Neural crest cell (in vitro differentiated cells): ENCODE data around the gene RERE. TPM values are rescaled to one million over a fixed set of nuclear protein-coding genes. Genes with fewer than 3 reads are reported as not detected.

ENCODE experiments used
- DNase-seq: peaks from one replicate; pipeline ENCODE4 v3.0.0; 2021; ENCODE audit warnings: low read depth, mixed read lengths, low spot score
- H3K27ac Mint-ChIP-seq: one replicate; pipeline ENCODE4 v1.8.0; 2021; ENCODE audit warnings: mild to moderate bottlenecking, mixed read lengths; ENCODE audit not compliant: unreplicated experiment
- H3K27me3 Mint-ChIP-seq: 2 replicates; pipeline ENCODE4 v1.8.0; 2021; ENCODE audit warnings: low read depth, mild to moderate bottlenecking, mixed read lengths
- H3K36me3 Mint-ChIP-seq: 2 replicates; pipeline ENCODE4 v1.8.0; 2021; ENCODE audit warnings: low read depth, mild to moderate bottlenecking, mixed read lengths
- H3K4me1 Mint-ChIP-seq: 2 replicates; pipeline ENCODE4 v1.8.0; 2021; ENCODE audit warnings: mixed read lengths
- H3K4me3 Mint-ChIP-seq: one replicate; pipeline ENCODE4 v1.8.0; 2021; ENCODE audit warnings: mild to moderate bottlenecking, mixed read lengths
- H3K9me3 Mint-ChIP-seq: 2 replicates; pipeline ENCODE4 v1.8.0; 2021; ENCODE audit warnings: mixed read lengths
- total RNA-seq: library from RNA; stranded (reverse); gene quantifications from 2 replicates; pipeline ENCODE4 v1.2.1, GENCODE V29; 2021
- TF ChIP-seq, protein P1 (sequence below): fragments of 200-600 bp; sonication (generic); conservative IDR thresholded peaks from 2 replicates; pipeline ENCODE4 v1.5.0; 2021; ENCODE audit warnings: antibody characterized with exemption, mild to moderate bottlenecking

Gene RERE
- total RNA-seq, 1 donor from 2014 or later, result 122 TPM

DNA sequence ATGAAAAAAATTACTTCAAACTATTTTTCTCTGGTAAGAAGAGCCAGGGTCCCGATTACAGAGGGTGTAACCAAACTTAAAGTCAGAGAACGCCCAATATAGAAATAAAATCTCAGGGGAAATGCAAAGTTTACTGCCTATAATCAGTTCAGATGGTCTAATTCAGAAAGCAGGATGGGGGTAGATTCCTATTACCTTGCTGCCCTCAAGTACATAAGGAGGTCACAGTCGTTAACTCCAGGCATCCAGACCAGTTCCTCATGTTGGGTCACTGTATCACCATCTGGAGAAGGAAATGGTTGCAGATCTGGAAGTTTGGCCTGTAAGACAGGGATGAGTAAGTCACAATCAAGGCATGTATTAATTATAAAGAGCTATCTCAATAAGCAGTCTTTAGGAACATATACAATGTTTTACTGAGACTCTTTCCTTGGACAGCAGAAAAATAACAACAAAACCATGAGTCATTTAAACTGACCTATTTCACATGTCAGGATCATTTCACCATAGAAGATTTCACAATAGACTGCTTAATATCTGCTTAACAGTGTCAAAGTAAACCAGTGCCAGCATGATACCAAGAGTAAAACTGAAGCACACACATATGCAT lies 320.1 kb downstream of the RERE start:
- TF ChIP-seq, protein P1, sequence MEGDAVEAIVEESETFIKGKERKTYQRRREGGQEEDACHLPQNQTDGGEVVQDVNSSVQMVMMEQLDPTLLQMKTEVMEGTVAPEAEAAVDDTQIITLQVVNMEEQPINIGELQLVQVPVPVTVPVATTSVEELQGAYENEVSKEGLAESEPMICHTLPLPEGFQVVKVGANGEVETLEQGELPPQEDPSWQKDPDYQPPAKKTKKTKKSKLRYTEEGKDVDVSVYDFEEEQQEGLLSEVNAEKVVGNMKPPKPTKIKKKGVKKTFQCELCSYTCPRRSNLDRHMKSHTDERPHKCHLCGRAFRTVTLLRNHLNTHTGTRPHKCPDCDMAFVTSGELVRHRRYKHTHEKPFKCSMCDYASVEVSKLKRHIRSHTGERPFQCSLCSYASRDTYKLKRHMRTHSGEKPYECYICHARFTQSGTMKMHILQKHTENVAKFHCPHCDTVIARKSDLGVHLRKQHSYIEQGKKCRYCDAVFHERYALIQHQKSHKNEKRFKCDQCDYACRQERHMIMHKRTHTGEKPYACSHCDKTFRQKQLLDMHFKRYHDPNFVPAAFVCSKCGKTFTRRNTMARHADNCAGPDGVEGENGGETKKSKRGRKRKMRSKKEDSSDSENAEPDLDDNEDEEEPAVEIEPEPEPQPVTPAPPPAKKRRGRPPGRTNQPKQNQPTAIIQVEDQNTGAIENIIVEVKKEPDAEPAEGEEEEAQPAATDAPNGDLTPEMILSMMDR, result no peak
- H3K36me3 Mint-ChIP-seq, result peaks cover 27% of the 10 kb centered on the region
- H3K27me3 Mint-ChIP-seq, result no peaks in the 10 kb centered on the region
- no peaks in the 10 kb centered on the region for H3K9me3 Mint-ChIP-seq
- peaks cover 4% of the 10 kb centered on the region for H3K4me1 Mint-ChIP-seq
- DNase-seq, result no peak
- no peak overlapping the region for H3K4me3 Mint-ChIP-seq
- no peak overlapping the region for H3K27ac Mint-ChIP-seq

DNA sequence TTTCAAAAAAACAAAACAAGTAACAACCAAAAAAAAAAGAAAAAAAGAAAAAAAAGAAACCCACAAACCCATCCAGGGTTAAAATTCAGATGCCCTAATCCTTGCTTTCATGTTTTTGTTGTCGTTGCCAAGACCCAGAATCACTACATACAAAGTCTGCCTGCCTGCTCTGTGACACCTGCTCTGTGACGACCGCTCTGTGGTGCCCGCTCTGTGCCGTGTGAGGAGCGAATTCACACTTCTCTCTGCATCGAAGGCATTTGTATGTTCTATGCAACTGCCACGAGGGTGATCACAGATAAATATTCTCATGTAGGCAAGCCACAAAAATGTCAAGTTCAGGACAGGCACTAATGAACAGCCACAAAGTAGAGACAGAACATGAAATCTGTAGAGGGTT lies 321.0 kb downstream of the RERE start:
- Mint-ChIP-seq H3K36me3 (peaks cover 29% of the 10 kb centered on the region), H3K4me1 (peaks cover 4% of the 10 kb centered on the region), H3K27me3 (no peaks in the 10 kb centered on the region), H3K9me3 (no peaks in the 10 kb centered on the region), H3K27ac (no peak overlapping the region), H3K4me3 (no peak overlapping the region)
- TF ChIP-seq, protein P1, result no peak
- no peak for DNase-seq

DNA sequence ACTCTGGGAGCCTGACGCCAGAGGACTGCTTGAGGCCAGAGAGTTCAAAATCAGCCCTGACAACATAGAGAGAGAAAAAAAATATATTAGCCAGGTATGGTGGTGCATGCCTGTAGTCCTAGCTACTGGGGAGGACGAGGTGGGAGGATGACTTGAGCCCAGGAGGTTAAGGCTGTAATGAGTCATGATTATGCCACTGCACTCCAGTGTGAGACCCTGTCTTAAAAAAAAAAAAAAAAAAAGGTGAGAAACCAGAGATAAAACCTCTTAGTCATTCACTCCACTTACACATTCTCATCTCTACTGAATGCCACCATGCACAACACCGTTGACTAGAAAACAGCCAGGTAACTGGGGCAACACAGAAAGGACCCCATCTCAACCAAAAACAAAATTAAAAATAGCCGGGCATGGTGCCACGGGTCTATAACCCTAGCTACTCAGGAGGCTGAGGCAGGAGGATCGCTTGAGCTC lies 321.5 kb downstream of the RERE start:
- TF ChIP-seq, protein P1, result no peak
- no peaks in the 10 kb centered on the region for H3K27me3 Mint-ChIP-seq
- no peak for DNase-seq
- no peaks in the 10 kb centered on the region for H3K9me3 Mint-ChIP-seq
- H3K27ac Mint-ChIP-seq, result no peak overlapping the region
- H3K4me3 Mint-ChIP-seq, result no peak overlapping the region
- peaks cover 29% of the 10 kb centered on the region for H3K36me3 Mint-ChIP-seq
- H3K4me1 Mint-ChIP-seq, result peaks cover 4% of the 10 kb centered on the region

DNA sequence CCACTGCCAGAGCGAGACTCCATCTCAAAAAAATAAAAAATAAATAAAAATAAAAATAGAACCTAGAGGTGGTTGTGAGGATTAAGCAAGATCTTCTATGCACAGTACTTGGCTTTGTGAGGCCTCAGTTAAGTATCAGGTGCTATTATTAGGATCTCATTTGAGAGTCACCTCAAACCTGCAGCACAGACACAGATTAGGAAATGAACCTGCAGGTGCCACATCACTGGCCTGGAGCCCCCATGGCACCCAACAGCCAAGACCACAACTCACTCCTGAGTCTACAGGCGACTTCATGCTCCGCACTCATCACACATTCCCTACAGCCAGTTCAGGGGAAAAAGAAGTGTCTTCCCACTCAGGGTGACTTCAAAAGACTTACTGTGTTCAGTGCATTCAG lies 322.8 kb downstream of the RERE start:
- Mint-ChIP-seq H3K4me1 (peaks cover 4% of the 10 kb centered on the region), H3K36me3 (peaks cover 23% of the 10 kb centered on the region), H3K9me3 (no peaks in the 10 kb centered on the region), H3K4me3 (no peak overlapping the region), H3K27ac (peak overlapping the region; percentile 12), H3K27me3 (no peaks in the 10 kb centered on the region)
- DNase-seq, result no peak
- TF ChIP-seq, protein P1, result no peak

DNA sequence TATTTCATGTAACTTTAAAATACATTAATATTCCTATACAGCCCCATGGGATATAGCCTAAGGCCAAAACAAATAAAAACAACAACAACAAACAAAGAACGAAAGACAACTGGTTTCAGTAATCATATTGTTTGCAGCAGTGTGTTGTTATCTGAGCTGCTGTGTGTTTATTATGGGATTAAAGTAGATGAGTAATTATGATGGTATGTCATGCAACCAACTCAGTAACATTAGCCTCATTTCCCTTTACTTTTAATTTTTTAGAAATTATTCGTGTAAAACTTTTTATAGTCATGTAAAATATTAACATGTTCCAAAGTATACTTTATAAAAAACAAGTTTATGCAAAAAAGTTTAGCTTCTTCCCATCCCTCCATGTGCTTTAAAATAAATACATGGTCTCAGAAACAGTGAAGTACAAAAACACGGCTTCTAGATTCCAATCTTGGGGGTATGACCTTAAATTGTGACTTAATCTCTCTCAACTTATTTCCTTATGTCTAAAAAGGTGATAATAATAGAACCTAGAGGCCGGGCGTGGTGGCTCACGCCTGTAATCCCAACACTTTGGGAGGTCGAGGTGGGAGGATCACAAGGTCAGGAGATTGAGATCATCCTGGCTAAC lies 323.4 kb downstream of the RERE start:
- no peak for DNase-seq
- TF ChIP-seq, protein P1, result no peak
- H3K27ac Mint-ChIP-seq, result no peak overlapping the region
- peaks cover 4% of the 10 kb centered on the region for H3K4me1 Mint-ChIP-seq
- no peaks in the 10 kb centered on the region for H3K9me3 Mint-ChIP-seq
- H3K27me3 Mint-ChIP-seq, result no peaks in the 10 kb centered on the region
- no peak overlapping the region for H3K4me3 Mint-ChIP-seq
- peaks cover 17% of the 10 kb centered on the region for H3K36me3 Mint-ChIP-seq
